ENCODE measurements around the gene GASK1A.

Gene GASK1A

DNA sequence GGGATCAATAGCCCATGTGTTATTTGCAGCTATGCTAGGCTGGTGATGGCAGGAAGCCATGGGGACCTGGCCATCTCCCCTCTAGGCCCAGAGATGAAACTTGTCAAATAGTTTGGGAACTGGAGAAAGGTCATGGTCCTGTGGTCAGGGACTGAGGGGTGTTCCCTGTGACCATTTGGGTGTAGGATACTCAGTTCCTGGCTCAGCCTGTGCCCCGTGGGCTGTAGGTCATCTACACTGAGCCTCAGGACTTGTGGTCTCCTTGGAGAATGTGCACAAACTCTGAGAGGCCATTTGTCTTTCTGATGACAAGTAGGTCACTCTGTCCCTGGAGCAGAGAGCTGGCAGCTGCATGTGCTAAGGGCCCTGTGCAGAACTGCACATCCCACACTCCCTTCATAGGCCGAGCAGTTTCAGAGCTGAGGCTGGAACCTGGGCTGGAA is 17.5 kb downstream of the GASK1A start:
- no peak overlapping the region for H3K27ac ChIP-seq (ENCODE audit: poor library complexity, severe bottlenecking)
- H3K9me3 ChIP-seq (ENCODE audit: severe bottlenecking), result no peaks in the 10 kb centered on the region
- no peak for ATAC-seq (ENCODE audit: low read depth)
- no peak for DNase-seq (ENCODE audit: low spot score)
- H3K27me3 ChIP-seq (ENCODE audit: insufficient read depth, poor library complexity, severe bottlenecking), result no peaks in the 10 kb centered on the region
- H3K4me3 ChIP-seq (ENCODE audit: severe bottlenecking), result no peak overlapping the region
- TF ChIP-seq, protein P1, sequence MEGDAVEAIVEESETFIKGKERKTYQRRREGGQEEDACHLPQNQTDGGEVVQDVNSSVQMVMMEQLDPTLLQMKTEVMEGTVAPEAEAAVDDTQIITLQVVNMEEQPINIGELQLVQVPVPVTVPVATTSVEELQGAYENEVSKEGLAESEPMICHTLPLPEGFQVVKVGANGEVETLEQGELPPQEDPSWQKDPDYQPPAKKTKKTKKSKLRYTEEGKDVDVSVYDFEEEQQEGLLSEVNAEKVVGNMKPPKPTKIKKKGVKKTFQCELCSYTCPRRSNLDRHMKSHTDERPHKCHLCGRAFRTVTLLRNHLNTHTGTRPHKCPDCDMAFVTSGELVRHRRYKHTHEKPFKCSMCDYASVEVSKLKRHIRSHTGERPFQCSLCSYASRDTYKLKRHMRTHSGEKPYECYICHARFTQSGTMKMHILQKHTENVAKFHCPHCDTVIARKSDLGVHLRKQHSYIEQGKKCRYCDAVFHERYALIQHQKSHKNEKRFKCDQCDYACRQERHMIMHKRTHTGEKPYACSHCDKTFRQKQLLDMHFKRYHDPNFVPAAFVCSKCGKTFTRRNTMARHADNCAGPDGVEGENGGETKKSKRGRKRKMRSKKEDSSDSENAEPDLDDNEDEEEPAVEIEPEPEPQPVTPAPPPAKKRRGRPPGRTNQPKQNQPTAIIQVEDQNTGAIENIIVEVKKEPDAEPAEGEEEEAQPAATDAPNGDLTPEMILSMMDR (IDR thresholded peaks at IDR 0.05; ENCODE audit: poor library complexity, severe bottlenecking), result no peak
- H3K36me3 ChIP-seq (ENCODE audit: low read depth), result no peaks in the 10 kb centered on the region
- no peaks in the 10 kb centered on the region for H3K4me1 ChIP-seq (ENCODE audit: insufficient read depth, poor library complexity, severe bottlenecking)

DNA sequence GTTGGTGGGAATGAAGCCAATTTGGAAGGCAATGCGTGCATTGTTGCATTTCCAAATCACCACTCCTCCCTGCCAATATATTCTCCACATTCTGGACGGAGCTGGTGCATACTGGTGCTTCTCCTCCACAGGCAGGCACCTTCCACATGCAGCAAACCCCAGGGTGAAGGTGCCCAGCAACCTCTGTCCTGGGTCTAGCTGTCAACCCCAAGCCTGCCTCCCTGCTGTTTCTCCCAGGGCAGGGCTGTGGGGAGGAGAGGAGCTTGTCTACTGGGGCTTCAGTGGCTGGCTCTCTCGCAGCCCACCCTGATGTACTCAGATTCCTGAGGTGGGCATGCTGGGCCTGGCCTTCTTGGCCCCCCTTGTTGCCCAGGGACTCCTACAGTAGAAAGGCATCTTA is 20.1 kb downstream of the GASK1A start:
- Histone ChIP-seq H3K27ac (ENCODE audit: poor library complexity, severe bottlenecking) (no peak overlapping the region), H3K27me3 (ENCODE audit: insufficient read depth, poor library complexity, severe bottlenecking) (no peaks in the 10 kb centered on the region), H3K9me3 (ENCODE audit: severe bottlenecking) (no peaks in the 10 kb centered on the region), H3K4me3 (ENCODE audit: severe bottlenecking) (no peak overlapping the region), H3K36me3 (ENCODE audit: low read depth) (no peaks in the 10 kb centered on the region), H3K4me1 (ENCODE audit: insufficient read depth, poor library complexity, severe bottlenecking) (peaks cover 3% of the 10 kb centered on the region)
- TF ChIP-seq, protein P1 (IDR thresholded peaks at IDR 0.05; ENCODE audit: poor library complexity, severe bottlenecking), result no peak
- DNase-seq (ENCODE audit: low spot score) (no peak), ATAC-seq (ENCODE audit: low read depth) (no peak)

DNA sequence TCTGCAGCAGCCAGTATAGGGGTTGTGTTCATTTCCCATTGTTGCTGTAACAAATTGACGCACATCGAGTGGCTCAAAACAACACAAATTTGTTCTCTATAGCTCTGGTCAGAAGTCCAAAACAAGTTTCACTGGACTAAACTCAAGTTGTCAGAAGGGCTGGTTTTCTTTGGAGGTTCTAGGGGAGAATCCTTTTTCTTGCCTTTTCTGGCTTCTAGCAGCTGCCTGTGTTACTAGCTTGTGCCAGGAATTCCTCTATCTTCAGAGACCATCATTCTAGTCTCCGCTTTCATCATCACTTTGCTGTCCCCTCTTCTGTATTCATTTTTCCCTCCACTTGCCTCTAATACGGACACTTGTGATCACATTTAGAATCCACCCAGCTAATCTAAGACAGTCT is 20.5 kb downstream of the GASK1A start:
- ATAC-seq (ENCODE audit: low read depth) (no peak), DNase-seq (ENCODE audit: low spot score) (no peak)
- H3K4me3 ChIP-seq (ENCODE audit: severe bottlenecking), result no peak overlapping the region
- H3K4me1 ChIP-seq (ENCODE audit: insufficient read depth, poor library complexity, severe bottlenecking), result peaks cover 7% of the 10 kb centered on the region
- TF ChIP-seq, protein P1 (IDR thresholded peaks at IDR 0.05; ENCODE audit: poor library complexity, severe bottlenecking), result no peak
- H3K9me3 ChIP-seq (ENCODE audit: severe bottlenecking), result no peaks in the 10 kb centered on the region
- H3K27me3 ChIP-seq (ENCODE audit: insufficient read depth, poor library complexity, severe bottlenecking), result no peaks in the 10 kb centered on the region
- H3K27ac ChIP-seq (ENCODE audit: poor library complexity, severe bottlenecking), result no peak overlapping the region
- no peaks in the 10 kb centered on the region for H3K36me3 ChIP-seq (ENCODE audit: low read depth)

DNA sequence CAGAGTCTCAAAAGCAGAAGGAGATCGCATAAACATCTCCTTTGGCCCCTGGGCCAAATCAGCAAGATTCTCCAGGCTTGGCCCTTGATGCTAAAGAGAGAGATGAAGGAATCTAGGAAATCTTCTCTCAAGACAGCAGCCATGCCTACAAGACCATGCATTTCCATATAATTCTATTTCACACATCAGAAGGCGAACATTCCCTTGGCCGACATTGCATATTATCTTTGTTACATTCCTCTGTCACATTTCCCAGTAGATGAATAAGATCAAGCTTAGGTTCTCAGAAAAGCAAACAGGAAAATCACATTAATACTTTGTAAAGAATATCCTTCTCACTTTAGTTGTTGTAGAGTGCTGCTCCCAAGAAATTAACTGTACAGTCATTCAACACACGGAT is 21.3 kb downstream of the GASK1A start:
- Histone ChIP-seq H3K27me3 (ENCODE audit: insufficient read depth, poor library complexity, severe bottlenecking) (no peaks in the 10 kb centered on the region), H3K9me3 (ENCODE audit: severe bottlenecking) (no peaks in the 10 kb centered on the region), H3K27ac (ENCODE audit: poor library complexity, severe bottlenecking) (no peak overlapping the region), H3K36me3 (ENCODE audit: low read depth) (no peaks in the 10 kb centered on the region), H3K4me3 (ENCODE audit: severe bottlenecking) (no peak overlapping the region), H3K4me1 (ENCODE audit: insufficient read depth, poor library complexity, severe bottlenecking) (peaks cover 15% of the 10 kb centered on the region)
- DNase-seq (ENCODE audit: low spot score) (no peak), ATAC-seq (ENCODE audit: low read depth) (no peak)
- TF ChIP-seq, protein P1 (IDR thresholded peaks at IDR 0.05; ENCODE audit: poor library complexity, severe bottlenecking), result no peak

DNA sequence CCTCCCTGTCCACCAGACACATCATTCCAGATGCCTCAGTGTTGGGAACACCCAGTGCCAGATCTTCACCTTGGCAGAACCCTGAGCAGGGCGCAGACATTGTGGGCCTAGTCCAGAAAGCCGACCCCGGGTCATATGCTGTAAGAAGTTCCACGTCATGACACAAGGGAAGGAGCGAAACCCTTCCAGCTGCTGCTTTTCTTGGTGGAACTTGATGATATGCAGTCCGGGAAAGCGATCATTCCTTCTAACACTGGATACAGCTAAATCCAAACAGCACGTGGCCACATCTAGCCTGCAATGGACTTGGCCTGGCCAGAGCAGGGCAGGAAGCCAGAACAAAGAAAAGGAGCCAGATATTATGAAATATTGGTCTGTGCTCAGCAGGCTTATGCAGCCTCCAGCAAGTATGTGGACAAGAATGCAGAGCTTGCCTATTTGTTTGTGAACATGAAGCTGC is 22.0 kb downstream of the GASK1A start:
- Histone ChIP-seq H3K27ac (ENCODE audit: poor library complexity, severe bottlenecking) (no peak overlapping the region), H3K4me3 (ENCODE audit: severe bottlenecking) (no peak overlapping the region), H3K36me3 (ENCODE audit: low read depth) (no peaks in the 10 kb centered on the region), H3K9me3 (ENCODE audit: severe bottlenecking) (no peaks in the 10 kb centered on the region), H3K27me3 (ENCODE audit: insufficient read depth, poor library complexity, severe bottlenecking) (no peaks in the 10 kb centered on the region), H3K4me1 (ENCODE audit: insufficient read depth, poor library complexity, severe bottlenecking) (peaks cover 15% of the 10 kb centered on the region)
- DNase-seq (ENCODE audit: low spot score), result no peak
- TF ChIP-seq, protein P1 (IDR thresholded peaks at IDR 0.05; ENCODE audit: poor library complexity, severe bottlenecking), result no peak
- peak; percentile 69 for ATAC-seq (ENCODE audit: low read depth)
